Upper lobe of left lung (tissue), 6 donors: Measurements from ENCODE around the gene ZNF524. TPM values are rescaled to one million over a fixed set of nuclear protein-coding genes. Genes with fewer than 3 reads are reported as not detected.

Experiments used
- ATAC-seq, 2 donors: fragments of 200-7000 bp; cut with Tn5 transposase; one replicate each; pipeline ENCODE4 v1.9.1; 2022; ENCODE audit warnings: mild to moderate bottlenecking in 2 of 2, moderate library complexity in 2 of 2; ENCODE audit not compliant: low FRiP score in 2 of 2
- DNase-seq, 2 donors: peaks; one replicate each; pipeline ENCODE4 v3.0.0-alpha.2; 2019 to 2020
- H3K27ac ChIP-seq, 4 donors: fragments of 200-600 bp; sonication (generic); one replicate each; pipeline ENCODE4 v1.5.1; 2016 to 2019
- H3K27me3 ChIP-seq, 4 donors: fragments of 200-600 bp; sonication (generic); one replicate each; pipeline ENCODE4 v1.5.1; 2017 to 2019
- H3K36me3 ChIP-seq, 4 donors: fragments of 200-600 bp; sonication (generic); one replicate each; pipeline ENCODE4 v1.5.1; 2016 to 2019
- H3K4me1 ChIP-seq, 4 donors: fragments of 200-600 bp; sonication (generic); one replicate each; pipeline ENCODE4 v1.5.1; 2018 to 2019
- H3K4me3 ChIP-seq, 4 donors: fragments of 200-600 bp; sonication (generic); one replicate each; pipeline ENCODE4 v1.5.1; 2017 to 2019; ENCODE audit warnings: mild to moderate bottlenecking in 2 of 4, moderate library complexity in 1 of 4
- H3K9me3 ChIP-seq, 4 donors: fragments of 200-600 bp; sonication (generic); one replicate each; pipeline ENCODE4 v1.5.1; 2018 to 2019
- EP300 ChIP-seq, 4 donors: sonication (generic); formaldehyde crosslinking; IDR thresholded peaks; one replicate each; pipeline ENCODE4 v1.5.1; 2017; ENCODE audit warnings: antibody characterized with exemption in 4 of 4, control low read depth in 2 of 4
- POLR2A ChIP-seq, 4 donors: fragments of 450-650 bp; IDR thresholded peaks; one replicate each; pipeline ENCODE4 v1.5.1; 2016 to 2017; ENCODE audit warnings: antibody characterized with exemption in 4 of 4, mild to moderate bottlenecking in 2 of 4
- POLR2AphosphoS5 ChIP-seq, 2 donors: sonication (generic); formaldehyde crosslinking; IDR thresholded peaks; one replicate each; pipeline ENCODE4 v1.5.1; 2017; ENCODE audit warnings: antibody characterized with exemption in 2 of 2
- WGBS, 2 donors: methylation state at CpG; one replicate each; pipeline ENCODE4 v1.1.5; 2017 to 2018; 5-methylcytosine and 5-hydroxymethylcytosine counted together
- total RNA-seq, 6 donors: library from RNA; depleted of rRNA in 4 of 6; stranded (reverse); fragments of >200 nt in 4 of 6; gene quantifications; one replicate each; pipeline versions ENCODE4 v1.1.0 to v1.2.1, GENCODE V29; 2016 to 2021
- TF ChIP-seq, protein P1 (sequence below), 6 experiments: fragments of 450-650 bp in 4 of 6; fragments of 200-600 bp in 2 of 6; sonication (generic) in 2 of 6; IDR thresholded peaks; one replicate each; pipeline ENCODE4 v1.5.1; 2016 to 2019; ENCODE audit warnings: antibody characterized with exemption in 6 of 6
- donor health status: DM: no; HTN: no; CAD: no; lungs with moderate emphysema.
- donor health status: DM: no; HTN: yes; CAD: no; lungs with severe emphysema.

Gene ZNF524
- total RNA-seq, 6 donors from 2014 or later, result 19.9 to 58.7 (median 34.9) TPM

DNA sequence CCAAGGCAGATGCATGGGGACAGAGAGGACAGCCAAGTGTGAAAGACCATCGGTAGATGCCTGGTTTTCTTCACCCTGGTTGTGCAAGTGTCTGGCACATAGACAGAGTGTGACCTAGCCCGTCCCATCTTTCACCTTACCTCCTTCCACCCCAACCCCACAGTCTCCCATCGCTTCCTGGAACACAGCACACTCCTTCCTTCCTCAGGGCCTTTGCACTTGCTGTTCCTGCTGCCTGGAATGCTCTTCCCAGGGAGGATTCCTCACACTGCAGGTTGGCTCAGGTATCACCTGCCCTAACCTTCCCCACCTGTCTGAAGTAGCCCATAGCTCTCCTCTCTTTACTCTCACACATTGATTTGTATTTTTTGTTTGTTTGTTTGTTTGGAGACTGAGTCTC, 3.8 kb upstream of the ZNF524 start:
- DNase-seq (no peak), ATAC-seq (no peak)
- WGBS, 2 donors, result 89 to 93% methylated on average over 3 of the region's 3 CpGs
- TF ChIP-seq POLR2A (IDR thresholded peaks at IDR 0.05) (no peak), POLR2AphosphoS5 (IDR thresholded peaks at IDR 0.05) (no peak), EP300 (IDR thresholded peaks at IDR 0.05) (no peak)
- TF ChIP-seq, protein P1, sequence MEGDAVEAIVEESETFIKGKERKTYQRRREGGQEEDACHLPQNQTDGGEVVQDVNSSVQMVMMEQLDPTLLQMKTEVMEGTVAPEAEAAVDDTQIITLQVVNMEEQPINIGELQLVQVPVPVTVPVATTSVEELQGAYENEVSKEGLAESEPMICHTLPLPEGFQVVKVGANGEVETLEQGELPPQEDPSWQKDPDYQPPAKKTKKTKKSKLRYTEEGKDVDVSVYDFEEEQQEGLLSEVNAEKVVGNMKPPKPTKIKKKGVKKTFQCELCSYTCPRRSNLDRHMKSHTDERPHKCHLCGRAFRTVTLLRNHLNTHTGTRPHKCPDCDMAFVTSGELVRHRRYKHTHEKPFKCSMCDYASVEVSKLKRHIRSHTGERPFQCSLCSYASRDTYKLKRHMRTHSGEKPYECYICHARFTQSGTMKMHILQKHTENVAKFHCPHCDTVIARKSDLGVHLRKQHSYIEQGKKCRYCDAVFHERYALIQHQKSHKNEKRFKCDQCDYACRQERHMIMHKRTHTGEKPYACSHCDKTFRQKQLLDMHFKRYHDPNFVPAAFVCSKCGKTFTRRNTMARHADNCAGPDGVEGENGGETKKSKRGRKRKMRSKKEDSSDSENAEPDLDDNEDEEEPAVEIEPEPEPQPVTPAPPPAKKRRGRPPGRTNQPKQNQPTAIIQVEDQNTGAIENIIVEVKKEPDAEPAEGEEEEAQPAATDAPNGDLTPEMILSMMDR (IDR thresholded peaks at IDR 0.05), result no peak
- no peak overlapping the region for H3K27ac ChIP-seq
- peaks cover 11 to 17% (median 13%) of the 10 kb centered on the region in 4 donors for H3K4me1 ChIP-seq
- H3K4me3 ChIP-seq, result no peak overlapping the region
- no peaks in the 10 kb centered on the region for H3K27me3 ChIP-seq
- H3K9me3 ChIP-seq, result no peaks in the 10 kb centered on the region
- peaks cover 3 to 46% (median 29%) of the 10 kb centered on the region in 4 donors for H3K36me3 ChIP-seq

DNA sequence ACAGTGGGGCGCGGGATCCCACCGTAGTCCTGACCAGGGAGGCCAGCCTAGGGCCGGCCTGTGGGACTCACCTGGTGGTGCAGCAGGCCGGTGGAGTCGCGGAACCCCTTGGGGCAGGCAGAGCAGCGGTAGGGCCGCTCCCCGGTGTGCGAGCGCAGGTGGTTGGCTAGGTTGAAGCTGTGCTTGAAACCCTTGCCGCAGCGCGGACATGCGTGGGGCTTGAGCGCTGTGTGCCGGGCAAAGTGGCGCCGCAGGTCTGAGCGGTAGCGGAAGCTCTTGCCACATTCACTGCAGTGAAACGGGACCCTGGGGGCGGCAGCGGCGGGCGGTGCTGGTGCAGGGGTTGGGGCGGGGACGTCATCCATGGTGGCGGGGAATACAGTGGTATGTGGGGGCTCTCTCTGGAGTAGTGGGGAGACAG, 2.6 kb upstream of the ZNF524 start:
- Histone ChIP-seq H3K4me3 (no peak overlapping the region), H3K27ac (no peak overlapping the region), H3K36me3 (peaks cover 0 to 44% (median 24%) of the 10 kb centered on the region in 4 donors), H3K27me3 (no peaks in the 10 kb centered on the region), H3K9me3 (no peaks in the 10 kb centered on the region), H3K4me1 (peaks cover 14 to 28% (median 14%) of the 10 kb centered on the region in 4 donors)
- WGBS, 2 donors, result 97 to 98% methylated on average over 28 to 30 of the region's 30 CpGs
- DNase-seq (peak in 1 of 2 donors; percentile 89), ATAC-seq (no peak)
- no peak for TF ChIP-seq EP300 (IDR thresholded peaks at IDR 0.05)
- no peak for TF ChIP-seq POLR2A (IDR thresholded peaks at IDR 0.05)
- TF ChIP-seq POLR2AphosphoS5 (IDR thresholded peaks at IDR 0.05), result no peak
- TF ChIP-seq, protein P1 (IDR thresholded peaks at IDR 0.05), result no peak

DNA sequence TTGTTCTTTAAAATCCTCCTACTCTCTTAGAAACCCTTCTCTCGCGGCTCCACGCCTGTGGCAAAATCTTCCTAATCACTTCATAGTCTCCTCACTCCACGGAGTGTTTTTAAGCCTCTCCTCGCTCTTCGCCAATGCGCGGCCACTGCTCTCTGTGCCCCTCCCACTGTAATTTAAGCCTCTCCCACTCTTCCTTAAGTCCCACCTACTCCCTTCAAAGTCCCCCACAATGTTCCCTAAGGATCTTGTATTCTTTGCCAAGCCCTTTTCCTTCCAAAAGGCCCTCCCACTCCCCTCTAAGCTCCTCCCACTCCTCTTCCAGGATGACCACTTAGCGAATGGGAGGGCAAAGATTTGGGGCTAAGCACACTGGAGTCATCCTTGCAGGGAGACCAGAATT, 2.1 kb upstream of the ZNF524 start:
- TF ChIP-seq, protein P1 (IDR thresholded peaks at IDR 0.05), result no peak
- TF ChIP-seq POLR2AphosphoS5 (IDR thresholded peaks at IDR 0.05) (no peak), EP300 (IDR thresholded peaks at IDR 0.05) (no peak), POLR2A (IDR thresholded peaks at IDR 0.05) (no peak)
- Histone ChIP-seq H3K36me3 (peaks cover 0 to 45% (median 22%) of the 10 kb centered on the region in 4 donors), H3K4me1 (peaks cover 14 to 29% (median 14%) of the 10 kb centered on the region in 4 donors), H3K9me3 (no peaks in the 10 kb centered on the region), H3K27ac (peak overlapping the region in 1 of 4 donors; percentile 99), H3K27me3 (no peaks in the 10 kb centered on the region), H3K4me3 (no peak overlapping the region)
- DNase-seq (no peak), ATAC-seq (no peak)
- 83 to 89% methylated on average over 9 of the region's 9 CpGs for WGBS, 2 donors

DNA sequence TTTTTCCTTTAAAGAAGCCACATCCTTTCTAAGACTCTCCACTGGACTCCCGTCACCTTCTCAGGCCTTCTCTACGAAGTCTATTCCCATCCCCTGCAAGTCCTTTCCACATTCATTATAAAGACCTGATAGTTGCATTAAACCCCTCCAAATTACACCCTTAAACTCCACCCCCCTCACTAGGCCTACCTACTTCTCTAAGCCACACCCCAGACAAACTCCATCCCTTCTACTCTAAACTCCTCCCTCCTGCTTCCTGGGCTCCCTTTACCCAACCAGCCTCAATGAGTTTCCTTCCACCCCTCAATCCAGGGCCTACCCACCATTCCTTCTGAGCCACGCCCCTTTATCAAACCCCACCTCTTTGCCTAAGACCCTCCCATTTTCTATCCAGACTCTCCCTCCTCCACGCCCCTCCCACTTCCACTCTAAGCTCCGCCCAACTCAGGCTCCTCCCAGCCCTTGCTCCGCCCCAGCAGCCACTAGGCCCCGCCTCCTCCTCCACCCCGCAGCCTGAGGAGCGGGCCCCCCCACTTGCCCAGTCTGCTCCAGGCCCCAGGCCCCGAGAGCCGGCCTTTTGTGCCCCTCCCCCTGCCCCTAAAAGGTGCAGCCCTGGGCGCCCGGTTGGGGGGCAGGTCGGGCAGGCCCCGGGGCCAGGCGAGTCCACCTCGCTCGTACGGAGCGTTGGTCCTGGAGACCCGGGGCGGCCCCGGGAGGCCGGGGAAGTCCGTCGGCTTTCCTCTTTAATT, 1.2 kb upstream of the ZNF524 start:
- H3K27me3 ChIP-seq, result no peaks in the 10 kb centered on the region
- ATAC-seq (peak; percentile 93 to 96), DNase-seq (peak; percentile 95 to 96)
- WGBS, 2 donors, result 8 to 14% methylated on average over 11 to 26 of the region's 26 CpGs
- peaks cover 14 to 33% (median 20%) of the 10 kb centered on the region in 4 donors for H3K4me1 ChIP-seq
- H3K27ac ChIP-seq, result peak overlapping the region; percentile 97 to 99 (median 99)
- peaks cover 0 to 38% (median 20%) of the 10 kb centered on the region in 4 donors for H3K36me3 ChIP-seq
- peak overlapping the region; percentile 65 to 89 (median 76) for H3K4me3 ChIP-seq
- TF ChIP-seq POLR2A (IDR thresholded peaks at IDR 0.05) (peak in 2 of 4 donors; percentile 50 to 60), EP300 (IDR thresholded peaks at IDR 0.05) (no peak), POLR2AphosphoS5 (IDR thresholded peaks at IDR 0.05) (peak in 1 of 2 donors; percentile 45)
- TF ChIP-seq, protein P1 (IDR thresholded peaks at IDR 0.05), result peak in 1 of 6 experiments; percentile 16
- no peaks in the 10 kb centered on the region for H3K9me3 ChIP-seq
